ENCODE data around the gene ACAN.
A peak's percentile ranks its signal among the peaks of the same experiment; 100 is the strongest.

ACAN gene

GRCh38 chr15:88920892-88921435 is 117.7 kb downstream of the ACAN start:
- ATAC-seq = peak; percentile 63
